Measurements from ENCODE around the gene KMT2B.

GRCh38 chr19:35776102-35776788 lies 58.4 kb downstream of the KMT2B start:
- TF ChIP-seq LARP7 (IDR thresholded peaks at IDR 0.05) (no peak), FOXJ3 (CRISPR knock-in tag; IDR thresholded peaks at IDR 0.05) (no peak)

Data from K562 (cell line).